Mesendoderm (in vitro differentiated cells): Measurements from ENCODE around the gene PLXND1.
A peak's percentile ranks its signal among the peaks of the same experiment; 100 is the strongest.

Source experiments
- DNase-seq: peaks from one replicate; pipeline ENCODE4 v3.0.0; 2013
- H2AK5ac ChIP-seq: 2 replicates; pipeline ENCODE4 v1.6.1; 2013; ENCODE audit warnings: low read length, inconsistent platforms
- H2BK120ac ChIP-seq: 2 replicates; pipeline ENCODE4 v1.6.1; 2013; ENCODE audit warnings: low read depth, mild to moderate bottlenecking, low read length, moderate library complexity, mixed read lengths
- H2BK15ac ChIP-seq: replicated peaks from 2 replicates; pipeline ENCODE4 v1.6.1; 2013; ENCODE audit warnings: low read depth, mild to moderate bottlenecking, moderate library complexity
- H2BK5ac ChIP-seq: 2 replicates; pipeline ENCODE4 v1.6.1; 2013; ENCODE audit warnings: low read length, inconsistent platforms
- H3K18ac ChIP-seq: 2 replicates; pipeline ENCODE4 v1.6.1; 2013; ENCODE audit warnings: mild to moderate bottlenecking, low read length, mixed read lengths
- H3K23ac ChIP-seq: one replicate; pipeline ENCODE4 v1.6.1; 2013; ENCODE audit warnings: low read length
- H3K27ac ChIP-seq: 2 replicates; pipeline ENCODE4 v1.5.1; 2013; ENCODE audit warnings: low read depth, mild to moderate bottlenecking, inconsistent platforms, low read length, moderate library complexity
- H3K27me3 ChIP-seq: 2 replicates; pipeline ENCODE4 v1.6.1; 2013; ENCODE audit warnings: low read length, control low read depth, mild to moderate bottlenecking, inconsistent platforms; ENCODE audit not compliant: insufficient read depth, poor library complexity
- H3K36me3 ChIP-seq: 2 replicates; pipeline ENCODE4 v1.6.1; 2013; ENCODE audit warnings: low read length, inconsistent platforms; ENCODE audit not compliant: control insufficient read depth, insufficient read depth
- H3K4ac ChIP-seq: one replicate; pipeline ENCODE4 v1.6.1; 2013; ENCODE audit warnings: low read depth, mild to moderate bottlenecking, low read length, moderate library complexity
- H3K4me1 ChIP-seq: 2 replicates; pipeline ENCODE4 v1.6.1; 2013; ENCODE audit warnings: low read depth, low read length, inconsistent platforms; ENCODE audit not compliant: control insufficient read depth
- H3K4me2 ChIP-seq: 2 replicates; pipeline ENCODE4 v1.6.1; 2013; ENCODE audit warnings: low read length
- H3K4me3 ChIP-seq: 2 replicates; pipeline ENCODE4 v1.5.1; 2013; ENCODE audit warnings: mild to moderate bottlenecking, low read length
- H3K56ac ChIP-seq: one replicate; pipeline ENCODE4 v1.6.1; 2013; ENCODE audit warnings: low read length
- H3K79me1 ChIP-seq: 2 replicates; pipeline ENCODE4 v1.6.1; 2013; ENCODE audit warnings: low read length, inconsistent platforms
- H3K79me2 ChIP-seq: 2 replicates; pipeline ENCODE4 v1.6.1; 2013; ENCODE audit warnings: mild to moderate bottlenecking, low read length; ENCODE audit not compliant: control insufficient read depth, insufficient read depth
- H3K9ac ChIP-seq: 2 replicates; pipeline ENCODE4 v1.6.1; 2013; ENCODE audit warnings: low read length, inconsistent platforms
- H4K5ac ChIP-seq: one replicate; pipeline ENCODE4 v1.6.1; 2013; ENCODE audit warnings: low read length
- H4K8ac ChIP-seq: one replicate; pipeline ENCODE4 v1.6.1; 2013; ENCODE audit warnings: low read depth, mild to moderate bottlenecking, control low read depth, low read length, moderate library complexity
- WGBS: extraction: QIAGEN DNeasy Blood & Tissue Kit; methylation state at CpG from one replicate; pipeline ENCODE4 v1.1.7; 2013; ENCODE audit warnings: low lambda C conversion rate, missing lambda C conversion rate; ENCODE audit not compliant: insufficient coverage; ENCODE audit errors: extremely low coverage; 5-methylcytosine and 5-hydroxymethylcytosine counted together

PLXND1 gene

GRCh38 chr3:129555153-129555550 is 51.3 kb downstream of the PLXND1 start:
- no CpG with 5 or more reads among the region's 15 CpGs for WGBS

GRCh38 chr3:129554356-129555152 is 51.9 kb downstream of the PLXND1 start:
- H2BK120ac ChIP-seq: no peak overlapping the region
- no peak for DNase-seq
- H2BK5ac ChIP-seq: no peak overlapping the region
- H3K4me3 ChIP-seq: no peak overlapping the region
- H3K23ac ChIP-seq: no peak overlapping the region
- no peak overlapping the region for H3K4me2 ChIP-seq
- H3K18ac ChIP-seq: no peak overlapping the region
- H3K36me3 ChIP-seq: peaks cover 4% of the 10 kb centered on the region
- H3K4me1 ChIP-seq: peaks cover 8% of the 10 kb centered on the region
- no peaks in the 10 kb centered on the region for H3K79me1 ChIP-seq
- H3K79me2 ChIP-seq: no peaks in the 10 kb centered on the region
- H3K56ac ChIP-seq: no peak overlapping the region
- no peak overlapping the region for H3K27ac ChIP-seq
- no peak overlapping the region for H3K4ac ChIP-seq
- H3K9ac ChIP-seq: no peak overlapping the region
- H4K5ac ChIP-seq: no peak overlapping the region
- no CpG with 5 or more reads among the region's 13 CpGs for WGBS
- H4K8ac ChIP-seq: no peak overlapping the region
- H2BK15ac ChIP-seq: no peak overlapping the region
- no peak overlapping the region for H2AK5ac ChIP-seq
- no peaks in the 10 kb centered on the region for H3K27me3 ChIP-seq

More at GRCh38 chr3:129555153-129555550, 51.3 kb downstream of the PLXND1 start:
- Histone ChIP-seq H3K79me2 (no peaks in the 10 kb centered on the region), H3K27me3 (no peaks in the 10 kb centered on the region), H3K23ac (no peak overlapping the region), H2BK15ac (no peak overlapping the region), H3K36me3 (peaks cover 4% of the 10 kb centered on the region), H3K4ac (no peak overlapping the region), H2BK5ac (no peak overlapping the region), H3K9ac (no peak overlapping the region), H3K4me1 (peaks cover 8% of the 10 kb centered on the region), H2AK5ac (no peak overlapping the region), H3K27ac (no peak overlapping the region), H4K5ac (no peak overlapping the region), H3K4me2 (no peak overlapping the region), H2BK120ac (no peak overlapping the region), H3K18ac (no peak overlapping the region), H4K8ac (no peak overlapping the region), H3K79me1 (no peaks in the 10 kb centered on the region), H3K56ac (no peak overlapping the region), H3K4me3 (no peak overlapping the region)
- no peak for DNase-seq

- WGBS: no CpG with 5 or more reads among the region's 15 CpGs
- no peak for DNase-seq
- no peak overlapping the region for H2BK15ac ChIP-seq
- H3K4ac ChIP-seq: no peak overlapping the region
- H3K79me1 ChIP-seq: no peaks in the 10 kb centered on the region
- H2BK120ac ChIP-seq: no peak overlapping the region
- H2BK5ac ChIP-seq: no peak overlapping the region
- H3K4me2 ChIP-seq: no peak overlapping the region
- no peak overlapping the region for H3K56ac ChIP-seq
- H4K8ac ChIP-seq: no peak overlapping the region
- no peak overlapping the region for H3K4me3 ChIP-seq
- peaks cover 8% of the 10 kb centered on the region for H3K4me1 ChIP-seq
- H3K9ac ChIP-seq: no peak overlapping the region
- H3K79me2 ChIP-seq: no peaks in the 10 kb centered on the region
- no peak overlapping the region for H3K18ac ChIP-seq
- H3K27me3 ChIP-seq: no peaks in the 10 kb centered on the region
- H3K23ac ChIP-seq: no peak overlapping the region
- no peak overlapping the region for H4K5ac ChIP-seq
- H3K27ac ChIP-seq: no peak overlapping the region
- no peak overlapping the region for H2AK5ac ChIP-seq
- H3K36me3 ChIP-seq: no peaks in the 10 kb centered on the region
These were observed 52.8 kb downstream of the PLXND1 start for GRCh38 chr3:129553719-129554118.

- no peak overlapping the region for H2BK120ac ChIP-seq
- H2BK15ac ChIP-seq: no peak overlapping the region
- no peak overlapping the region for H3K4me2 ChIP-seq
- peaks cover 8% of the 10 kb centered on the region for H3K4me1 ChIP-seq
- H3K56ac ChIP-seq: peak overlapping the region; percentile 12
- no peak overlapping the region for H4K5ac ChIP-seq
- H2BK5ac ChIP-seq: no peak overlapping the region
- H3K79me1 ChIP-seq: no peaks in the 10 kb centered on the region
- no peak overlapping the region for H4K8ac ChIP-seq
- no peak overlapping the region for H3K23ac ChIP-seq
- no peak overlapping the region for H3K9ac ChIP-seq
- no peaks in the 10 kb centered on the region for H3K79me2 ChIP-seq
- H3K18ac ChIP-seq: no peak overlapping the region
- no peak for DNase-seq
- no peak overlapping the region for H3K4ac ChIP-seq
- H3K36me3 ChIP-seq: no peaks in the 10 kb centered on the region
- no peak overlapping the region for H3K27ac ChIP-seq
- no CpG with 5 or more reads among the region's 6 CpGs for WGBS
- H3K27me3 ChIP-seq: no peaks in the 10 kb centered on the region
- no peak overlapping the region for H2AK5ac ChIP-seq
- H3K4me3 ChIP-seq: no peak overlapping the region
These were observed 53.3 kb downstream of the PLXND1 start for GRCh38 chr3:129553171-129553570.

GRCh38 chr3:129552287-129553050 is 54.0 kb downstream of the PLXND1 start:
- H3K23ac ChIP-seq: no peak overlapping the region
- no peak overlapping the region for H3K9ac ChIP-seq
- no peaks in the 10 kb centered on the region for H3K27me3 ChIP-seq
- H3K79me2 ChIP-seq: no peaks in the 10 kb centered on the region
- H3K27ac ChIP-seq: no peak overlapping the region
- WGBS: no CpG with 5 or more reads among the region's 10 CpGs
- peak; percentile 79 for DNase-seq
- no peak overlapping the region for H3K4ac ChIP-seq
- H3K4me2 ChIP-seq: no peak overlapping the region
- no peak overlapping the region for H2BK120ac ChIP-seq
- no peak overlapping the region for H2AK5ac ChIP-seq
- H3K4me1 ChIP-seq: peaks cover 8% of the 10 kb centered on the region
- no peaks in the 10 kb centered on the region for H3K79me1 ChIP-seq
- H2BK15ac ChIP-seq: no peak overlapping the region
- no peak overlapping the region for H2BK5ac ChIP-seq
- no peak overlapping the region for H3K4me3 ChIP-seq
- no peak overlapping the region for H4K8ac ChIP-seq
- H4K5ac ChIP-seq: no peak overlapping the region
- H3K18ac ChIP-seq: no peak overlapping the region
- no peaks in the 10 kb centered on the region for H3K36me3 ChIP-seq
- H3K56ac ChIP-seq: peak overlapping the region; percentile 38
